ENCODE data around the gene AHCTF1. TPM values are rescaled to one million over a fixed set of nuclear protein-coding genes. Genes with fewer than 3 reads are reported as not detected.

Gene AHCTF1
- total and polyA plus RNA-seq, 9 of the 15 experiments (the other 6 are each of a cell fraction or from before 2014, with no cell fraction given), result 9.4 to 102 (median 47.6) TPM

- TF ChIP-seq ZNF518B (CRISPR knock-in tag; IDR thresholded peaks at IDR 0.05) (no peak), NFE2 (IDR thresholded peaks at IDR 0.05; ENCODE audit: low read depth) (no peak)
Measured at GRCh38 chr1:246798606-246799496, 132.9 kb downstream of the AHCTF1 start (continued).

- TF ChIP-seq KLF16 (IDR thresholded peaks at IDR 0.05) (no peak), PRMT5 (CRISPR knock-in tag; IDR thresholded peaks at IDR 0.05) (no peak), PPARD (CRISPR knock-in tag; IDR thresholded peaks at IDR 0.05) (no peak), CREBBP (IDR thresholded peaks at IDR 0.05; ENCODE audit: low read depth, low read length) (no peak)
- Histone ChIP-seq H3K79me2 (ENCODE audit: control insufficient read depth, insufficient read depth, low read length) (no peaks in the 10 kb centered on the region), H3K4me2 (ENCODE audit: insufficient read depth, low read length) (peak overlapping the region; percentile 26; the same call in 1 of the 2 replicates), H3K9me1 (ENCODE audit: control insufficient read depth, insufficient read depth, low read length) (no peaks in the 10 kb centered on the region), H3K9ac (ENCODE audit: insufficient read depth in 1 of 2, low read depth in 2 of 2, low read length in 2 of 2) (no peak overlapping the region; a peak in 1 of 4 replicates), H3K9me3 (replicated peaks; ENCODE audit: control insufficient read depth, insufficient read depth, low read depth, low read length) (no peaks in the 10 kb centered on the region), H3K36me3 (ENCODE audit: control insufficient read depth, insufficient read depth, low read length) (no peaks in the 10 kb centered on the region), H2AFZ (ENCODE audit: low read depth, low read length) (peak overlapping the region; percentile 71), H3K27ac (ENCODE audit: extremely low read depth, low read depth, low read length) (no peak overlapping the region), H3K4me1 (replicated peaks in 1 of 2; ENCODE audit: control insufficient read depth in 2 of 2, insufficient read depth in 2 of 2, low read length in 2 of 2) (peaks cover 5 to 25% of the 10 kb centered on the region in 2 experiments; a peak in 3 of 5 replicates), H4K20me1 (replicated peaks; ENCODE audit: control insufficient read depth, insufficient read depth, low read length) (no peaks in the 10 kb centered on the region), H3K27me3 (ENCODE audit: control insufficient read depth in 2 of 2, insufficient read depth in 2 of 2, low read length in 2 of 2) (peaks cover 20 to 63% of the 10 kb centered on the region in 2 experiments), H3K4me3 (no peak overlapping the region)
- in situ Hi-C loops (cut with MboI) (no loop called here), intact Hi-C loops (cut with micrococcal nuclease) (no loop called here)
- BruUV-seq (replicated peaks), result no TSS peak
- DNase-seq (ENCODE audit: extremely low read depth in 1 of 4, low spot score in 3 of 4) (no peak), FAIRE-seq (peak; percentile 70), ATAC-seq (no peak)
- WGBS (ENCODE audit: insufficient coverage, low coverage, missing lambda C conversion rate), result 14% methylated on average over 4 of the region's 4 CpGs
- POLR2A ChIA-PET, result interaction anchor here (0.6 kb wide), 1 partner anchor 1540 kb away, joined by 4 read pairs; no protein-coding TSS in a partner anchor
- CTCF ChIA-PET (ENCODE audit: low intra/inter-chr PET ratio), result no interaction called here
Measured at GRCh38 chr1:246798107-246798506, 133.6 kb downstream of the AHCTF1 start.

All from K562 (cell line).